NCI-H146 (cell line): ENCODE data around the gene CELA2B.
"Not testable (repeated sequence)": the region's sequence is repeated elsewhere in the genome, so short reads cannot be mapped to it uniquely, and the experiment has no call there.

Experiments
- DNase-seq: peaks from one replicate; lab custom pipeline; 2025; lab: John Stamatoyannopoulos, UW

CELA2B gene

GRCh38 chr1:15445390-15446122 lies 30.3 kb upstream of the CELA2B start:
- no peak for DNase-seq

GRCh38 chr1:15446212-15446611 lies 29.7 kb upstream of the CELA2B start:
- DNase-seq = no peak

- DNase-seq = no peak
These were observed 26.9 kb upstream of the CELA2B start for GRCh38 chr1:15448877-15449462.

GRCh38 chr1:15449567-15449966 lies 26.3 kb upstream of the CELA2B start:
- no peak for DNase-seq

GRCh38 chr1:15451014-15451722 lies 24.7 kb upstream of the CELA2B start:
- DNase-seq = no peak

GRCh38 chr1:15452216-15452615 lies 23.7 kb upstream of the CELA2B start:
- DNase-seq = no peak

GRCh38 chr1:15452866-15453571 lies 22.9 kb upstream of the CELA2B start:
- DNase-seq = no peak

- DNase-seq = no peak
These were observed 22.2 kb upstream of the CELA2B start for GRCh38 chr1:15453734-15454133.

GRCh38 chr1:15454256-15454655 lies 21.6 kb upstream of the CELA2B start:
- DNase-seq = no peak

GRCh38 chr1:15455522-15455921 lies 20.4 kb upstream of the CELA2B start:
- DNase-seq = no peak

GRCh38 chr1:15456313-15456954 lies 19.5 kb upstream of the CELA2B start, which contains the start of gene CELA2A:
Gene CELA2A, plus strand, starts transcription at chr1:15456732. Its CDS starts 22 bp downstream, at chr1:15456754.
- DNase-seq = no peak

GRCh38 chr1:15457585-15457984 lies 18.3 kb upstream of the CELA2B start:
- no peak for DNase-seq

- DNase-seq = not testable (repeated sequence)
These were observed 17.5 kb upstream of the CELA2B start for GRCh38 chr1:15458388-15458787.

GRCh38 chr1:15459771-15460707 lies 15.9 kb upstream of the CELA2B start:
- no peak for DNase-seq

- DNase-seq = no peak
These were observed 15.2 kb upstream of the CELA2B start for GRCh38 chr1:15460708-15461095.

GRCh38 chr1:15463064-15463800 lies 12.7 kb upstream of the CELA2B start:
- DNase-seq = peak; percentile 67

GRCh38 chr1:15463926-15464322 lies 12.0 kb upstream of the CELA2B start:
- not testable (repeated sequence) for DNase-seq

GRCh38 chr1:15465674-15466073 lies 10.2 kb upstream of the CELA2B start:
- no peak for DNase-seq

GRCh38 chr1:15466955-15467625 lies 8.8 kb upstream of the CELA2B start:
- DNase-seq = not testable (repeated sequence)

GRCh38 chr1:15468145-15468544 lies 7.8 kb upstream of the CELA2B start:
- no peak for DNase-seq
